ENCODE results near the gene PIP5K1C.

- TF ChIP-seq CTCF (optimal IDR thresholded peaks at IDR 0.05 in 1 of 3, IDR thresholded peaks at IDR 0.05 in 1 of 3, conservative IDR thresholded peaks at IDR 0.05 in 1 of 3; ENCODE audit: extremely low read depth in 1 of 3, insufficient read depth in 2 of 3, low read length in 3 of 3) (no peak), EZH2 (IDR thresholded peaks at IDR 0.05; ENCODE audit: low read length) (no peak)
Measured at GRCh38 chr19:3721131-3721886, 21.0 kb upstream of the PIP5K1C start.

All from keratinocyte (primary cell).